Motor neuron (in vitro differentiated cells): ENCODE data around the gene NRP1. TPM values are rescaled to one million over a fixed set of nuclear protein-coding genes. Genes with fewer than 3 reads are reported as not detected.

Experiments
- ATAC-seq, 8 experiments: fragments of 200-7000 bp; cut with Tn5 transposase; replicated peaks in 6 of 8; 2 replicates each; pipeline ENCODE4 v1.8.0; 2021; ENCODE audit warnings: mild to moderate bottlenecking in 8 of 8, moderate library complexity in 8 of 8
- H3K27ac ChIP-seq, 2 donors: fragments of 250-450 bp; sonication (Bioruptor Pico); 2 replicates each; pipeline ENCODE4 v1.9.0; 2021; ENCODE audit warnings: antibody characterized with exemption in 2 of 2, mild to moderate bottlenecking in 2 of 2, moderate library complexity in 1 of 2
- H3K4me1 ChIP-seq, 2 donors: fragments of 250-450 bp; sonication (Bioruptor Pico); replicated peaks in 1 of 2; 2 replicates each; pipeline ENCODE4 v1.6.1; 2021; ENCODE audit warnings: antibody characterized with exemption in 2 of 2, mild to moderate bottlenecking in 2 of 2, moderate library complexity in 1 of 2
- H3K4me3 ChIP-seq, 5 donors: fragments of 250-450 bp; sonication (Bioruptor Pico); 2 replicates each; pipeline ENCODE4 v1.9.0; 2021; ENCODE audit warnings: antibody characterized with exemption in 5 of 5, mild to moderate bottlenecking in 5 of 5, moderate library complexity in 4 of 5
- WGBS, 10 experiments: fragments of 450-650 bp; shearing (Covaris generic); methylation state at CpG; one replicate each; pipeline ENCODE4 v1.0.0; 2022; 5-methylcytosine and 5-hydroxymethylcytosine counted together
- in situ Hi-C, 9 experiments: fragments of 400-800 bp; cut with MboI; loops; one replicate each; pipeline ENCODE4 v1.15.0; 2021; ENCODE audit warnings: low sequenced_read_pairs in 9 of 9, low pct_unique_long_range_greater_than_20kb in 2 of 9; ENCODE audit not compliant: unreplicated experiment in 9 of 9
- total RNA-seq, 8 experiments: library from RNA; unstranded; fragments of 300-600 nt; gene quantifications; 2 replicates each; pipeline versions ENCODE4 v1.2.3 to v1.2.4, GENCODE V29; 2022

Gene NRP1
- total RNA-seq, 8 experiments from 2014 or later: 35.7 to 84.8 (median 61.7) TPM

DNA sequence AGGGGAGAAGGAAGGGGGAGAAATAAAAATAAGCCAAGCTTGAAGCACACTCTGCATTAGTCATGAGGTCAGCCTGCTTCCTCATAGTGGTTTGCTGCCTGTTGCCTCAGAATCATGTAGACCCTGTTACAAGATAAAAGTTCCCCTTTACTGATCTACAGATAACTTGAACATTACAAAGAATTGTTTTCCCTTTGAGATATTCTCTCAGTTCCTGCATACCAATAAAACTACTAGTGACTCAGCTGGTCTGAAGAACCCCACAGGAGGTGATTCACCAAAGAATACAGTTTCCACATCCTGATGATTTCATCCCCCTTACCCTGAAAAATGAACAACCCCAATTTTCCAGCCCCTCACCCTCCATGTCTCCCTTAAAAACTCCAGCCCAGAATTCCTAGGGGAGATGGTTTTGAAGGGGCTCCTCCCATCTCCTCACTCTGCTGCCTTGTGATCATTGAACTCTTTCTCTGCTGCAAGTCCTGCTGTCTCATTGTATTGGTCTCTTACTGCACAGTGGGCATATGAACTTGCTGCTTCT is 31.5 kb upstream of the NRP1 start:
- peak in 4 of 8 experiments; percentile 24 to 60 (median 32) for ATAC-seq
- Histone ChIP-seq H3K4me1 (no peaks in the 10 kb centered on the region), H3K4me3 (no peak overlapping the region), H3K27ac (no peak overlapping the region)
- in situ Hi-C loops: no loop called here

DNA sequence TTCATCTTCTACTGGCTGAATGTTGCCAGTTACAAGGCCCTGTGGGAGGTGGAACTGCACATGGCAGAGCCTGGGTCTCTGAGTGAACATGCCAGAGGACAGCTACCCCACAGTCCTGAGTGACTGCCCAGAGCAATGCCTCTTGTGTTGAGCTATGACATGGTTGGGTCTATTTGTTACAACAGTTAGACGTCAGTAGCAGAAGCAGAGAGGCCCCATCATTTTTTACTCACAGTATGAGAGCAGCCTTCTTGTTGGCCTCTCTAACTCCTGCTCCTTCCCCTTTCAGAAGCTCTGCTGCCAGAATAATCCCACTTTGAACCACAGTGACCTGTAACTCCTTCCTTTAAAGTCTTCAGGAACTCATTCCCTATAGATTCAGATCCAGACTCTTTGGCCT is 30.8 kb upstream of the NRP1 start:
- Histone ChIP-seq H3K4me3 (no peak overlapping the region), H3K27ac (no peak overlapping the region), H3K4me1 (no peaks in the 10 kb centered on the region)
- in situ Hi-C loops: no loop called here
- 50 to 83% methylated on average over 1 of the region's 1 CpG; no CpG with 5 or more reads in 8 of the 10 experiments for WGBS, 10 experiments
- ATAC-seq: no peak

- H3K4me1 ChIP-seq: no peaks in the 10 kb centered on the region
- no peak for ATAC-seq
- H3K4me3 ChIP-seq: no peak overlapping the region
- in situ Hi-C loops: no loop called here
- H3K27ac ChIP-seq: no peak overlapping the region
Observed at GRCh38 chr10:33363106-33363505, 28.6 kb upstream of the NRP1 start.

GRCh38 chr10:33358016-33358415 is 23.5 kb upstream of the NRP1 start:
- 50 to 80% methylated on average over 1 to 2 of the region's 4 CpGs; no CpG with 5 or more reads in 8 of the 10 experiments for WGBS, 10 experiments
- in situ Hi-C loops: no loop called here
- H3K4me3 ChIP-seq: no peak overlapping the region
- H3K27ac ChIP-seq: no peak overlapping the region
- no peak for ATAC-seq
- H3K4me1 ChIP-seq: no peaks in the 10 kb centered on the region

GRCh38 chr10:33355274-33355673 is 20.8 kb upstream of the NRP1 start:
- WGBS, 10 experiments: 13 to 93% (median 67%) methylated on average over 1 to 2 of the region's 2 CpGs; no CpG with 5 or more reads in 3 of the 10 experiments
- H3K4me3 ChIP-seq: no peak overlapping the region
- no peaks in the 10 kb centered on the region for H3K4me1 ChIP-seq
- no peak overlapping the region for H3K27ac ChIP-seq
- in situ Hi-C loops: no loop called here
- ATAC-seq: no peak

DNA sequence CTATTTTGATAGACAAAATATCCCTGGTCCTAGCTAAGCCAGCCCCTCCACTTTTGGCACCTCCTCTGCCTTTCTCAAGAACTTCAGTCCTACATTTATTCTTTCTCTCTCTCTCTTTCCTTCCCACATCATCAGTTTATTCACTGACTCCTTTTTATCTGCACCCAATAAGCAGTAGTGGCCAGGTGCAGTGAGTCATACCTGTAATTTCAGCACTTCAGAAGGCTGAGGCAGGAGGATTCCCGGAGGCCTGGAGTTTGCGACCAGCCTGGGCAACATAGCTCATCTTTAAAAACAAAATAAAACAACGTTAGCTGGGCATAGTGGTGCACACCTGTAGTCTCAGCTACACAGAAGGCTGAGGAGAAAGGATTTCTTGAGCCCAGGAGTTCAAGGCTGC is 19.4 kb upstream of the NRP1 start:
- H3K4me1 ChIP-seq: no peaks in the 10 kb centered on the region
- 67 to 100% (median 94%) methylated on average over 1 to 3 of the region's 3 CpGs; no CpG with 5 or more reads in 2 of the 10 experiments for WGBS, 10 experiments
- ATAC-seq: no peak
- no peak overlapping the region for H3K27ac ChIP-seq
- H3K4me3 ChIP-seq: no peak overlapping the region
- in situ Hi-C loops: no loop called here

- Histone ChIP-seq H3K27ac (no peak overlapping the region), H3K4me3 (no peak overlapping the region), H3K4me1 (no peaks in the 10 kb centered on the region)
- in situ Hi-C loops: no loop called here
- no peak for ATAC-seq
- 58 to 97% (median 82%) methylated on average over 3 to 8 of the region's 8 CpGs; no CpG with 5 or more reads in 1 of the 10 experiments for WGBS, 10 experiments
Observed at GRCh38 chr10:33353334-33353733, 18.9 kb upstream of the NRP1 start.

- no peak overlapping the region for H3K27ac ChIP-seq
- 18 to 100% (median 83%) methylated on average over 1 to 3 of the region's 3 CpGs; no CpG with 5 or more reads in 2 of the 10 experiments for WGBS, 10 experiments
- in situ Hi-C loops: no loop called here
- no peaks in the 10 kb centered on the region for H3K4me1 ChIP-seq
- H3K4me3 ChIP-seq: no peak overlapping the region
- ATAC-seq: peak in 3 of 8 experiments; percentile 61 to 70 (median 69)
Observed at GRCh38 chr10:33352615-33353014, 18.1 kb upstream of the NRP1 start.

DNA sequence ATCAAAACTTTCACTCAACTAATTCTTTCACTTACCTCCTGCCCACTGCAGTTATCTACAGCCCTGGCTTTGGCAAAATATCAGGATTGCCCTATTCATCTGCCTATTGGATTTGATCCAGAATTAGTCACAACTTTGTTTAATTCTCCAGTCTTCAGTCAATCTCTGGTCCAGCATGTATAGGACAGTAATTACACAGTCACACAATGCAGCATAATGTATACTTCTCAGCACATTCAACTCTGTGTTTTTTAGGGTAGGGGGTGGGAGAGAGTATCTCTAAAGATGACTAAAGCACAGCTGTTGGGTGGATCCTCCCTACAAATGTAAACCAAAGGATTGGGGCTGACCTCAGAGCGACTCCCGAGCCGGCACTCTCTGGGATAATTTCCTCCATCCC is 17.7 kb upstream of the NRP1 start:
- H3K27ac ChIP-seq: no peak overlapping the region
- in situ Hi-C loops: no loop called here
- H3K4me3 ChIP-seq: no peak overlapping the region
- ATAC-seq: peak in 6 of 8 experiments; percentile 66 to 95 (median 87)
- WGBS, 10 experiments: 77 to 100% (median 88%) methylated on average over 3 of the region's 3 CpGs; no CpG with 5 or more reads in 6 of the 10 experiments
- H3K4me1 ChIP-seq: no peaks in the 10 kb centered on the region

GRCh38 chr10:33350041-33350440 is 15.6 kb upstream of the NRP1 start:
- WGBS, 10 experiments: 13 to 100% (median 89%) methylated on average over 1 to 2 of the region's 2 CpGs
- ATAC-seq: no peak
- no peaks in the 10 kb centered on the region for H3K4me1 ChIP-seq
- in situ Hi-C loops: no loop called here
- no peak overlapping the region for H3K4me3 ChIP-seq
- H3K27ac ChIP-seq: no peak overlapping the region

DNA sequence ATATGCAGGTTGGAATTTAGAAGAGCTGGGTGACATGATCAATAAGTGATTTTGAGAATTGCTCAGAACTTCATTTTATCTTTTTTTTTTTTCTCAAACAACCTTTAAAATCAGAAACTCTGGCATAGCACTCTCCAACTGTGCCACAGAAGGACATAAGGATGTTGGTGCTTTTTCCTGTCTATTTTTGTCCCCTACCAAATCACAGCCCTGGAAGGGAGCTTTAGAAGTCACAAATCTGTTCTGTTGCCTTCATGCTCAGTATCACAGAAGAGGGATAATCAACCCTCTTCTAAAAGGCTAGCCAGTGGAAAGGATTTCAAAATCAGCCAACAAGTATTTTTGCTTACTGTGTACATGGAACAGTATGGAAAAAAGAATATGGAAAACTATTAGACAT is 14.8 kb upstream of the NRP1 start:
- ATAC-seq: no peak
- H3K27ac ChIP-seq: no peak overlapping the region
- no peaks in the 10 kb centered on the region for H3K4me1 ChIP-seq
- no peak overlapping the region for H3K4me3 ChIP-seq
- in situ Hi-C loops: loop anchor here in 3 of 9 experiments (25.0 kb wide), 2 partner anchors 313 to 1288 kb away; no protein-coding TSS in a partner anchor

DNA sequence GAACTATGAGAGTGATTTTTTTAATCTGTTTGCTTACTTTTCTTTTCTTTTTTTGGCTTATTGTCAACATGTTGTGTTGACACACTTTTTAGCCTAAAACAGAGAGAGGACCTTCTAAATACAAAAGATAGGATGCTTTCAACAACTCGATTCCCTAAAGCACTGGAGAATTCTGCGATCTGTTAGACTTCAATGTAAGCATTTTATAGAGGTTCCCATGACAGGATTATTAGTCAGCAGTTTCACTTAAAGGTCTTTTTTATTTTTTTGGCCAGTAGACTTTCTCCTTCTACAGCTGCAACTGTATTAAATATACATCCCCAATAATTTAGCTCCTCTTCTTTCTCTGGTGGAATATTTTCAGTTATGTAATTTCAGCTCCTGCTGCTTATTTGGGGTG is 12.7 kb upstream of the NRP1 start:
- no peak overlapping the region for H3K4me3 ChIP-seq
- 45 to 100% (median 93%) methylated on average over 1 to 2 of the region's 2 CpGs; no CpG with 5 or more reads in 1 of the 10 experiments for WGBS, 10 experiments
- no peak for ATAC-seq
- no peak overlapping the region for H3K27ac ChIP-seq
- in situ Hi-C loops: loop anchor here in 3 of 9 experiments (25.0 kb wide), 2 partner anchors 315 to 1290 kb away; no protein-coding TSS in a partner anchor
- H3K4me1 ChIP-seq: peaks cover 0 to 3% of the 10 kb centered on the region in 2 donors

GRCh38 chr10:33345236-33345635 is 10.8 kb upstream of the NRP1 start:
- Histone ChIP-seq H3K4me3 (no peak overlapping the region), H3K27ac (no peak overlapping the region), H3K4me1 (peaks cover 0 to 5% of the 10 kb centered on the region in 2 donors)
- in situ Hi-C loops: loop anchor here in 3 of 9 experiments (25.0 kb wide), 2 partner anchors 317 to 1292 kb away; no protein-coding TSS in a partner anchor
- no peak for ATAC-seq
- WGBS, 10 experiments: 80 to 100% (median 92%) methylated on average over 1 to 5 of the region's 5 CpGs; no CpG with 5 or more reads in 1 of the 10 experiments

- ATAC-seq: no peak
- H3K4me1 ChIP-seq: peaks cover 0 to 5% of the 10 kb centered on the region in 2 donors
- 43 to 100% (median 67%) methylated on average over 1 to 2 of the region's 2 CpGs; no CpG with 5 or more reads in 5 of the 10 experiments for WGBS, 10 experiments
- in situ Hi-C loops: loop anchor here in 3 of 9 experiments (25.0 kb wide), 2 partner anchors 318 to 1293 kb away; no protein-coding TSS in a partner anchor
- no peak overlapping the region for H3K27ac ChIP-seq
- no peak overlapping the region for H3K4me3 ChIP-seq
Observed at GRCh38 chr10:33344676-33345075, 10.2 kb upstream of the NRP1 start.
